SK-N-SH treated with all-trans-retinoic acid at 6 μM for 48 hours (cell line): ENCODE measurements around the gene KRR1.

ENCODE experiments used
- ARNTL ChIP-seq: fragments of 450-650 bp; formaldehyde crosslinking; IDR thresholded peaks from 2 replicates; pipeline ENCODE4 v1.5.0; 2020; ENCODE audit warnings: low read depth, mild to moderate bottlenecking, moderate library complexity, borderline replicate concordance
- CSRNP3 ChIP-seq: fragments of 250-450 bp; sonication (Bioruptor Pico); IDR thresholded peaks from 2 replicates; pipeline ENCODE4 v1.5.1; 2021; ENCODE audit warnings: mild to moderate bottlenecking, moderate library complexity
- ZNF70 ChIP-seq: fragments of 450-650 bp; formaldehyde crosslinking; IDR thresholded peaks from 2 replicates; pipeline ENCODE4 v1.5.0; 2020; ENCODE audit warnings: mild to moderate bottlenecking, moderate library complexity

GRCh38 chr12:75528692-75529091, 17.3 kb upstream of the KRR1 start:
- TF ChIP-seq ARNTL (CRISPR knock-in tag) = no peak
- no peak for TF ChIP-seq ZNF70 (CRISPR knock-in tag)
- no peak for TF ChIP-seq CSRNP3 (CRISPR knock-in tag)
